ENCODE data around the gene BRAP. TPM values are rescaled to one million over a fixed set of nuclear protein-coding genes. Genes with fewer than 3 reads are reported as not detected.

The BRAP gene
- total RNA-seq, 1 experiment from 2014 or later = 24.7 TPM

DNA sequence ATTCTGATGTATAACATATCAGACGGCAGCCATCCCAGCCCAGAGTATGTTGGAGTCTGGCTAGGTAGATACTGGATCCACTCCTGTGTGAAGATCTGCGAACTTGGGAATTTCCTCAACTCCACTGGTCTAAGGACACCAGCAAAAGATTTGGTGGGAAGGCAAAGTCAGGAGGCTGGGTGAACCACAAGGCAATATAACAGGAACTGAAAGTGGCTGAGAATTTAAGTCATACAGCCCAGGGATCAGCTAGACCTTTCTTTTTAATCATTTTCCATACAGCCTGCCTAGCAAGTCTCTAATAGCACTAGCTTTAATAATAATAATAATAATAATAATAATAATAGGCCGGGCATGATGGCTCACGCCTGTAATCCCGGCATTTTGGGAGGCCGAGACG, 34.8 kb downstream of the BRAP start:
- no peak overlapping the region for H3K9ac ChIP-seq (ENCODE audit: low read length)
- H3F3A ChIP-seq (ENCODE audit: low read length, unreplicated experiment) = no peaks in the 10 kb centered on the region
- no peak overlapping the region for H3K27ac ChIP-seq (ENCODE audit: low read length)
- no peaks in the 10 kb centered on the region for H4K20me1 ChIP-seq (ENCODE audit: low read length)
- ATAC-seq = no peak
- H3K4me3 ChIP-seq (ENCODE audit: low read length) = no peak overlapping the region
- H3K4me1 ChIP-seq (ENCODE audit: insufficient read depth, low read length) = 0 out of 2 replicates have a peak, but pooled peaks cover under 1% of the 10 kb centered on the region
- H3K27me3 ChIP-seq (ENCODE audit: low read length) = no peaks in the 10 kb centered on the region
- H3K36me3 ChIP-seq (ENCODE audit: low read depth, low read length) = peaks cover 40% of the 10 kb centered on the region
- no peak overlapping the region for H2AFZ ChIP-seq (ENCODE audit: low read length)
- no peaks in the 10 kb centered on the region for H3K79me2 ChIP-seq (ENCODE audit: low read length)
- ChIA-PET CTCF (no interaction called here), POLR2A (ENCODE audit: unreplicated experiment) (no interaction called here)
- BruUV-seq (replicated peaks) = no TSS peak
- intact Hi-C loops (cut with micrococcal nuclease) = no loop called here
- no peaks in the 10 kb centered on the region for H3K9me3 ChIP-seq (ENCODE audit: low read length)
- H3K4me2 ChIP-seq (ENCODE audit: low read length) = no peak overlapping the region
- TF ChIP-seq, protein P1, sequence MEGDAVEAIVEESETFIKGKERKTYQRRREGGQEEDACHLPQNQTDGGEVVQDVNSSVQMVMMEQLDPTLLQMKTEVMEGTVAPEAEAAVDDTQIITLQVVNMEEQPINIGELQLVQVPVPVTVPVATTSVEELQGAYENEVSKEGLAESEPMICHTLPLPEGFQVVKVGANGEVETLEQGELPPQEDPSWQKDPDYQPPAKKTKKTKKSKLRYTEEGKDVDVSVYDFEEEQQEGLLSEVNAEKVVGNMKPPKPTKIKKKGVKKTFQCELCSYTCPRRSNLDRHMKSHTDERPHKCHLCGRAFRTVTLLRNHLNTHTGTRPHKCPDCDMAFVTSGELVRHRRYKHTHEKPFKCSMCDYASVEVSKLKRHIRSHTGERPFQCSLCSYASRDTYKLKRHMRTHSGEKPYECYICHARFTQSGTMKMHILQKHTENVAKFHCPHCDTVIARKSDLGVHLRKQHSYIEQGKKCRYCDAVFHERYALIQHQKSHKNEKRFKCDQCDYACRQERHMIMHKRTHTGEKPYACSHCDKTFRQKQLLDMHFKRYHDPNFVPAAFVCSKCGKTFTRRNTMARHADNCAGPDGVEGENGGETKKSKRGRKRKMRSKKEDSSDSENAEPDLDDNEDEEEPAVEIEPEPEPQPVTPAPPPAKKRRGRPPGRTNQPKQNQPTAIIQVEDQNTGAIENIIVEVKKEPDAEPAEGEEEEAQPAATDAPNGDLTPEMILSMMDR (conservative IDR thresholded peaks at IDR 0.05; ENCODE audit: low read depth, low read length) = no peak
- TF ChIP-seq EZH2 (IDR thresholded peaks at IDR 0.05; ENCODE audit: low read length, unreplicated experiment) (no peak), EZH2phosphoT487 (IDR thresholded peaks at IDR 0.05; ENCODE audit: borderline replicate concordance, low read length) (no peak)
- DNase-seq = no peak
- H3K9me2 ChIP-seq (replicated peaks; ENCODE audit: low read length) = no peaks in the 10 kb centered on the region

GRCh38 chr12:111645433-111645832, 40.3 kb downstream of the BRAP start:
- peak; percentile 61 for ATAC-seq
- Histone ChIP-seq H3K4me1 (ENCODE audit: insufficient read depth, low read length) (0 out of 2 replicates have a peak, but pooled peaks cover 5% of the 10 kb centered on the region), H3K4me3 (ENCODE audit: low read length) (no peak overlapping the region), H3K36me3 (ENCODE audit: low read depth, low read length) (peaks cover 47% of the 10 kb centered on the region), H3K4me2 (ENCODE audit: low read length) (no peak overlapping the region), H3K9ac (ENCODE audit: low read length) (no peak overlapping the region), H2AFZ (ENCODE audit: low read length) (no peak overlapping the region), H3K79me2 (ENCODE audit: low read length) (no peaks in the 10 kb centered on the region), H4K20me1 (ENCODE audit: low read length) (no peaks in the 10 kb centered on the region), H3K27ac (ENCODE audit: low read length) (no peak overlapping the region), H3K27me3 (ENCODE audit: low read length) (no peaks in the 10 kb centered on the region), H3K9me2 (replicated peaks; ENCODE audit: low read length) (no peaks in the 10 kb centered on the region), H3F3A (ENCODE audit: low read length, unreplicated experiment) (no peaks in the 10 kb centered on the region), H3K9me3 (ENCODE audit: low read length) (no peaks in the 10 kb centered on the region)
- peak; percentile 70 for DNase-seq
- POLR2A ChIA-PET (ENCODE audit: unreplicated experiment) = no interaction called here
- CTCF ChIA-PET = no interaction called here
- intact Hi-C loops (cut with micrococcal nuclease) = no loop called here
- no TSS peak for BruUV-seq (replicated peaks)
- TF ChIP-seq EZH2 (IDR thresholded peaks at IDR 0.05; ENCODE audit: low read length, unreplicated experiment) = no peak
- TF ChIP-seq, protein P1 (conservative IDR thresholded peaks at IDR 0.05; ENCODE audit: low read depth, low read length) = no peak
- no peak for TF ChIP-seq EZH2phosphoT487 (IDR thresholded peaks at IDR 0.05; ENCODE audit: borderline replicate concordance, low read length)

DNA sequence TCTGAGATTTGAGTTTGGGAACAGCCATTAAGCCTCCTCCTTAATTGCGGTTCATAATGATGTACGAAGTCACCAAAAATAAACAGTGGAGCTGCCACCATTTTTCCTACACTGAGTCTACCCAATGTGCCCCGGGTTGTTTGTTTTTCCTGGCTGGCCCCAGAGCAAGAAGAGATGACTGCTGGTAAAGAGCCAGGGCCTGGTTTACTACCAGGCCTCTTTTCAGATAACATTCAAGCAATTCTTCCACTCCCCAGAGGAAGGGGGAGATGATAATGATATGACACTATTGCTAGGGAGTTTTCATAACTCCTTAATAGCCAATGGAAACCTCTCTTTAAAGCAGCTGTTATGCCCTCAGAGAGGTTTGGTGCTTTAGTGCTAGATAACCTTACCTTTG, 42.3 kb downstream of the BRAP start:
- intact Hi-C loops (cut with micrococcal nuclease) = no loop called here
- Histone ChIP-seq H3F3A (ENCODE audit: low read length, unreplicated experiment) (no peaks in the 10 kb centered on the region), H2AFZ (ENCODE audit: low read length) (no peak overlapping the region), H3K36me3 (ENCODE audit: low read depth, low read length) (peaks cover 39% of the 10 kb centered on the region), H4K20me1 (ENCODE audit: low read length) (no peaks in the 10 kb centered on the region), H3K9me2 (replicated peaks; ENCODE audit: low read length) (no peaks in the 10 kb centered on the region), H3K4me3 (ENCODE audit: low read length) (no peak overlapping the region), H3K9me3 (ENCODE audit: low read length) (no peaks in the 10 kb centered on the region), H3K4me2 (ENCODE audit: low read length) (no peak overlapping the region), H3K79me2 (ENCODE audit: low read length) (no peaks in the 10 kb centered on the region), H3K4me1 (ENCODE audit: insufficient read depth, low read length) (0 out of 2 replicates have a peak, but pooled peaks cover 5% of the 10 kb centered on the region), H3K27me3 (ENCODE audit: low read length) (no peaks in the 10 kb centered on the region), H3K27ac (ENCODE audit: low read length) (no peak overlapping the region), H3K9ac (ENCODE audit: low read length) (no peak overlapping the region)
- ATAC-seq (no peak), DNase-seq (no peak)
- ChIA-PET POLR2A (ENCODE audit: unreplicated experiment) (no interaction called here), CTCF (no interaction called here)
- no TSS peak for BruUV-seq (replicated peaks)
- TF ChIP-seq, protein P1 (conservative IDR thresholded peaks at IDR 0.05; ENCODE audit: low read depth, low read length) = no peak
- TF ChIP-seq EZH2phosphoT487 (IDR thresholded peaks at IDR 0.05; ENCODE audit: borderline replicate concordance, low read length) (no peak), EZH2 (IDR thresholded peaks at IDR 0.05; ENCODE audit: low read length, unreplicated experiment) (no peak)
